GM12878 (cell line): ENCODE measurements around the gene TYRP1. TPM values are rescaled to one million over a fixed set of nuclear protein-coding genes. Genes with fewer than 3 reads are reported as not detected.

ENCODE experiments used
- ATAC-seq: fragments of 200-7000 bp; cut with Tn5 transposase; 3 replicates; pipeline ENCODE4 v1.9.1; 2020; ENCODE audit warnings: mild to moderate bottlenecking, moderate library complexity
- BruUV-seq: library from RNA; stranded (reverse); fragments of 400-500 nt; replicated peaks from 2 replicates; lab custom pipeline; 2021; lab: Mats Ljungman, UMichigan
- CTCF ChIA-PET: fragments of 300-600 bp; sonication (Branson Sonifier 250); formaldehyde crosslinking; extraction: SDS; loops from one replicate; lab custom pipeline; 2021; ENCODE audit warnings: inconsistent platforms; lab: Yijun Ruan, JAX
- POLR2A ChIA-PET: fragments of 350-600 bp; formaldehyde crosslinking; extraction: SDS; loops from one replicate; lab custom pipeline; 2021; ENCODE audit warnings: inconsistent platforms; lab: Charles Lee
- RAD21 ChIA-PET: fragments of 300-600 bp; sonication (Branson Sonifier 250); formaldehyde crosslinking; loops from one replicate; lab custom pipeline; 2023; ENCODE audit warnings: antibody characterized with exemption; ENCODE audit not compliant: unreplicated experiment; lab: Charles Lee
- SMC1A ChIA-PET: fragments of 300-600 bp; sonication (Branson Sonifier 250); formaldehyde crosslinking; loops from one replicate; lab custom pipeline; 2023; ENCODE audit not compliant: unreplicated experiment, uncharacterized antibody; lab: Charles Lee
- DNase-seq: peaks from one replicate; pipeline ENCODE4 v3.0.0-alpha.2; 2011; ENCODE audit warnings: low read depth, low spot score
- FAIRE-seq: peaks from 3 replicates; lab custom pipeline; 2011; peaks lifted over from hg19 to GRCh38; lab: Jason Lieb, UNC
- H2AFZ ChIP-seq: 2 replicates; pipeline ENCODE4 v1.6.0; 2011; ENCODE audit warnings: low read depth, low read length, control low read depth; ENCODE audit not compliant: control insufficient read depth
- H3K27ac ChIP-seq: 2 replicates; pipeline ENCODE4 v1.5.1; 2011; ENCODE audit warnings: control low read depth; ENCODE audit not compliant: control insufficient read depth, insufficient read depth
- H3K27me3 ChIP-seq, 2 experiments: replicated peaks in 1 of 2; 2 replicates each; pipeline versions ENCODE4 v1.6.0 to v1.6.1; 2011; ENCODE audit warnings: low read length in 1 of 2; ENCODE audit not compliant: control insufficient read depth in 2 of 2, insufficient read depth in 2 of 2
- H3K36me3 ChIP-seq, 2 experiments: 2 replicates each; pipeline ENCODE4 v1.5.1; 2011; ENCODE audit warnings: low read length in 1 of 2; ENCODE audit not compliant: control insufficient read depth in 2 of 2, insufficient read depth in 2 of 2
- H3K4me1 ChIP-seq: 2 replicates; pipeline ENCODE4 v1.6.1; 2011; ENCODE audit warnings: mild to moderate bottlenecking, low read length, moderate library complexity, mixed read lengths; ENCODE audit not compliant: control insufficient read depth, insufficient read depth
- H3K4me2 ChIP-seq: 2 replicates; pipeline ENCODE4 v1.6.0; 2011; ENCODE audit warnings: control low read depth; ENCODE audit not compliant: control insufficient read depth, insufficient read depth
- H3K4me3 ChIP-seq: fragments of 200-600 bp; sonication (generic); 2 replicates; pipeline ENCODE4 v1.5.1; 2016
- H3K79me2 ChIP-seq: 2 replicates; pipeline ENCODE4 v1.6.0; 2011; ENCODE audit warnings: low read length; ENCODE audit not compliant: control insufficient read depth, insufficient read depth
- H3K9ac ChIP-seq: 2 replicates; pipeline ENCODE4 v1.8.0; 2011; ENCODE audit warnings: low read length, control low read depth, mixed read lengths; ENCODE audit not compliant: control insufficient read depth, insufficient read depth
- H3K9me3 ChIP-seq: replicated peaks from 3 replicates; pipeline ENCODE4 v1.5.1; 2011; ENCODE audit warnings: mild to moderate bottlenecking, low read length; ENCODE audit not compliant: control insufficient read depth, insufficient read depth
- H4K20me1 ChIP-seq: 2 replicates; pipeline ENCODE4 v1.6.0; 2011; ENCODE audit not compliant: control insufficient read depth, insufficient read depth
- BCL3 ChIP-seq: IDR thresholded peaks from 2 replicates; pipeline ENCODE4 v1.6.1; 2011; ENCODE audit warnings: borderline replicate concordance, low read depth, mild to moderate bottlenecking, moderate library complexity, low read length; ENCODE audit not compliant: insufficient read depth, poor library complexity, severe bottlenecking
- EGR1 ChIP-seq, 2 experiments: IDR thresholded peaks; 1 replicate in 1 of 2; 2 replicates in 1 of 2; pipeline ENCODE4 v1.6.1; 2011 to 2012; ENCODE audit warnings: low read depth in 2 of 2, low read length in 2 of 2, borderline replicate concordance in 1 of 2, mild to moderate bottlenecking in 1 of 2, moderate library complexity in 1 of 2
- NFIC ChIP-seq: IDR thresholded peaks from 2 replicates; pipeline ENCODE4 v1.6.1; 2012; ENCODE audit warnings: low read depth, mild to moderate bottlenecking, inconsistent platforms, low read length, moderate library complexity
- POLR2A ChIP-seq: IDR thresholded peaks from 2 replicates; pipeline ENCODE4 v1.6.1; 2011; ENCODE audit warnings: low read depth, mild to moderate bottlenecking, low read length
- REST ChIP-seq: IDR thresholded peaks from 2 replicates; pipeline ENCODE4 v1.6.1; 2012; ENCODE audit warnings: mild to moderate bottlenecking, low read depth, low read length
- SREBF2 ChIP-seq: IDR thresholded peaks from 2 replicates; pipeline ENCODE4 v1.6.1; 2012; ENCODE audit warnings: mild to moderate bottlenecking, low read length
- TARDBP ChIP-seq: IDR thresholded peaks from 2 replicates; pipeline ENCODE4 v1.6.1; 2016; ENCODE audit warnings: borderline replicate concordance
- ZBTB40 ChIP-seq: fragments of 450-650 bp; IDR thresholded peaks from 2 replicates; pipeline ENCODE4 v1.6.1; 2016; ENCODE audit warnings: mild to moderate bottlenecking, moderate library complexity, borderline replicate concordance
- ZNF274 ChIP-seq: IDR thresholded peaks from one replicate; pipeline ENCODE4 v1.8.0; 2011; ENCODE audit not compliant: insufficient read length, insufficient read depth
- ZSCAN29 ChIP-seq: fragments of 450-650 bp; IDR thresholded peaks from 2 replicates; pipeline ENCODE4 v1.6.1; 2017; ENCODE audit warnings: mild to moderate bottlenecking, moderate library complexity
- WGBS: methylation state at CpG from one replicate; pipeline ENCODE4 v1.1.6; 2016; ENCODE audit warnings: low lambda C conversion rate; ENCODE audit not compliant: insufficient replicate concordance, insufficient coverage; ENCODE audit errors: missing lambda C conversion rate; 5-methylcytosine and 5-hydroxymethylcytosine counted together
- in situ Hi-C: fragments of 300-500 bp; cut with MboI; formaldehyde crosslinking; loops from 9 replicates; pipeline ENCODE4 v1.14.3; 2018; ENCODE audit warnings: mixed read lengths
- intact Hi-C: fragments of 100-400 bp; cut with micrococcal nuclease; formaldehyde crosslinking; loops from one replicate; pipeline ENCODE4 v1.14.2; 2022; ENCODE audit not compliant: unreplicated experiment
- polyA plus RNA-seq, 11 experiments: library from polyadenylated mRNA; depleted of rRNA in 4 of 11; unstranded in 6 of 11; stranded (reverse) in 5 of 11; fragments of >200 nt; fragmentation: Nextera tagmentation in 4 of 11; fragmentation: Illumina TruSeq in 1 of 11; extraction: Ambion mirVana in 4 of 11; extraction: Trizol in 1 of 11; gene quantifications; 1 replicate in 1 of 11; 2 replicates in 10 of 11; pipeline versions ENCODE4 v1.2.1 to v1.2.3, GENCODE V29; 2011 to 2016; ENCODE audit warnings: inconsistent platforms in 2 of 11, missing spikeins in 2 of 11, low read depth in 1 of 11
- total RNA-seq, 4 experiments: library from RNA; depleted of rRNA in 3 of 4; stranded (reverse); fragments of >200 nt in 3 of 4; fragmentation: Illumina TruSeq in 1 of 4; extraction: Trizol in 1 of 4; gene quantifications; 2 replicates each; pipeline versions ENCODE4 v1.2.1 to v1.2.3, GENCODE V29; 2013 to 2021

Gene TYRP1
- total and polyA plus RNA-seq, 10 of the 15 experiments (the other 5 are each of a cell fraction or from before 2014, with no cell fraction given) = 0.01 TPM; not detected in 9

DNA sequence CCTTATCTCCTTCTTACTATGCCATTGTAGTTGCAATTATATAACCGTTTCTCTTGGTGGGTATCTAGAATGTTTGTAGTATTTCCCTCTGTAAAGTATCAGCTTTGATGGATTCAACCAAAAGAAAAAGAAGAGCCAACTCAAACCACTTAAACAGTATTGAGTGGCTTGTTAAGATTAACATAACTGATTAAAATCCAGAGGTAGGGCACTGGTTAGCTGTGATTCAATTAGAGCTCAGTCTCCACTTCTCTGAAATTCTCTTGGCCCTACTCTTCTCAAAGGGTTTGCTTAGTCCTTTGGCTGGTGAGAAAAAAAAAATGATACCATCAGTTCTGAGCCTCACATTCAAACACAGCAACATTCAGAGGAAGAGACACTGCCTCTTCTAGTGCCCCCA, 37.0 kb downstream of the TYRP1 start:
- FAIRE-seq = no peak
- Histone ChIP-seq H3K9ac (no peak overlapping the region), H3K27ac (no peak overlapping the region), H4K20me1 (no peaks in the 10 kb centered on the region), H3K36me3 (no peaks in the 10 kb centered on the region), H3K9me3 (no peaks in the 10 kb centered on the region; the same call in 2 of the 3 replicates), H3K4me3 (no peak overlapping the region), H3K79me2 (no peaks in the 10 kb centered on the region), H3K4me2 (no peak overlapping the region), H3K27me3 (no peaks in the 10 kb centered on the region), H3K4me1 (no peaks in the 10 kb centered on the region), H2AFZ (no peak overlapping the region)
- SMC1A ChIA-PET = interaction anchor here (0.6 to 3.0 kb wide), 7 partner anchors 8 to 359 kb away, joined by 3 to 14 read pairs (median 3); no protein-coding TSS in a partner anchor
- no peak for DNase-seq
- RAD21 ChIA-PET = interaction anchor here (3.2 kb wide), 1 partner anchor 46 kb away, joined by 11 read pairs; the partner anchor contains the start of gene LURAP1L
- POLR2A ChIA-PET = no interaction called here
- 0% methylated on average over 1 of the region's 1 CpG for WGBS
- no peak for ATAC-seq
- in situ Hi-C loops (no loop called here), intact Hi-C loops (no loop called here)
- BruUV-seq = no TSS peak
- CTCF ChIA-PET = interaction anchor here (0.9 to 9.0 kb wide), 6 partner anchors 10 to 360 kb away, joined by 3 to 72 read pairs (median 6); partner anchors contain the start of gene LURAP1L
- TF ChIP-seq TARDBP (no peak), ZBTB40 (no peak), SREBF2 (no peak), NFIC (no peak), ZNF274 (no peak), POLR2A (no peak), REST (no peak), ZSCAN29 (no peak), BCL3 (no peak), EGR1 (IDR thresholded peaks at IDR 0.05; ENCODE audit: borderline replicate concordance in 1 of 2, low read depth in 2 of 2, low read length in 2 of 2) (no peak)
